ENCODE results near the gene ATXN7L3B.
"Not testable (repeated sequence)": the region's sequence is repeated elsewhere in the genome, so short reads cannot be mapped to it uniquely, and the experiment has no call there.

DNA sequence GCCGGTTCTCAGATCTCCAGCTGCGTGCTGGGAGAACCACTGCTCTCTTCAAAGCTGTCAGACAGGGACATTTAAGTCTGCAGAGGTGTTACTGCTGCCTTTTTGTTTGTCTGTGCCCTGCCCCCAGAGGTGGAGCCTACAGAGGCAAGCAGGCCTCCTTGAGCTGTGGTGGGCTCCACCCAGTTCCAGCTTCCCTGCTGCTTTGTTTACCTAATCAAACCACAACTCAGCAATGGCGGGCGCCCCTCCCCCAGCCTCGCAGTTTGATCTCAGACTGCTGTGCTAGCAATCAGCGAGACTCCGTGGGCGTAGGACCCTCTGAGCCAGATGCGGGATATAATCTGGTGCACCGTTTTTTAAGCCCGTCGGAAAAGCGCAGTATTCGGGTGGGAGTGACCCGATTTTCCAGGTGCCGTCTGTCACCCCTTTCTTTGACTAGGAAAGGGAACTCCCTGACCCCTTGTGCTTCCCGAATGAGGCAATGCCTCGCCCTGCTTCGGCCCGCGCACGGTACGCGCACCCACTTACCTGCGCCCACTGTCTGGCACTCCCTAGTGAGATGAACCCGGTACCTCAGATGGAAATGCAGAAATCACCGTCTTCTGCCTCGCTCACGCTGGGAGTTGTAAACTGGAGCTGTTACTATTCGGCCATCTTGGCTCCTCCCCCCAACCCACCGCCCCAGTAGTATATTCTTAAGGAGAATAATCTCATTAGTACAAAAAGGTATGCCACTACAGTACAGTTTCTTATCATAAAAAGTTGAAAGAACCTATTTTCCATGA is 28.6 kb upstream of the ATXN7L3B start:
- TF ChIP-seq, protein P1, sequence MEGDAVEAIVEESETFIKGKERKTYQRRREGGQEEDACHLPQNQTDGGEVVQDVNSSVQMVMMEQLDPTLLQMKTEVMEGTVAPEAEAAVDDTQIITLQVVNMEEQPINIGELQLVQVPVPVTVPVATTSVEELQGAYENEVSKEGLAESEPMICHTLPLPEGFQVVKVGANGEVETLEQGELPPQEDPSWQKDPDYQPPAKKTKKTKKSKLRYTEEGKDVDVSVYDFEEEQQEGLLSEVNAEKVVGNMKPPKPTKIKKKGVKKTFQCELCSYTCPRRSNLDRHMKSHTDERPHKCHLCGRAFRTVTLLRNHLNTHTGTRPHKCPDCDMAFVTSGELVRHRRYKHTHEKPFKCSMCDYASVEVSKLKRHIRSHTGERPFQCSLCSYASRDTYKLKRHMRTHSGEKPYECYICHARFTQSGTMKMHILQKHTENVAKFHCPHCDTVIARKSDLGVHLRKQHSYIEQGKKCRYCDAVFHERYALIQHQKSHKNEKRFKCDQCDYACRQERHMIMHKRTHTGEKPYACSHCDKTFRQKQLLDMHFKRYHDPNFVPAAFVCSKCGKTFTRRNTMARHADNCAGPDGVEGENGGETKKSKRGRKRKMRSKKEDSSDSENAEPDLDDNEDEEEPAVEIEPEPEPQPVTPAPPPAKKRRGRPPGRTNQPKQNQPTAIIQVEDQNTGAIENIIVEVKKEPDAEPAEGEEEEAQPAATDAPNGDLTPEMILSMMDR (IDR thresholded peaks at IDR 0.05; ENCODE audit: insufficient read depth, low read depth, low read length): not testable (repeated sequence)
- not testable (repeated sequence) for TF ChIP-seq EZH2 (IDR thresholded peaks at IDR 0.05; ENCODE audit: insufficient read depth, low read length)

Data from astrocyte (in vitro differentiated cells and primary cell).